COR-L47 (cell line): ENCODE measurements around the gene ENKUR.

Source experiments
- DNase-seq: peaks from one replicate; lab custom pipeline; 2025; lab: John Stamatoyannopoulos, UW

The ENKUR gene

GRCh38 chr10:24944512-24945255 is 71.3 kb downstream of the ENKUR start:
- DNase-seq, result no peak

- DNase-seq, result no peak
Observed at GRCh38 chr10:24938525-24938924, 77.4 kb downstream of the ENKUR start.

GRCh38 chr10:24938076-24938475 is 77.9 kb downstream of the ENKUR start:
- no peak for DNase-seq

DNA sequence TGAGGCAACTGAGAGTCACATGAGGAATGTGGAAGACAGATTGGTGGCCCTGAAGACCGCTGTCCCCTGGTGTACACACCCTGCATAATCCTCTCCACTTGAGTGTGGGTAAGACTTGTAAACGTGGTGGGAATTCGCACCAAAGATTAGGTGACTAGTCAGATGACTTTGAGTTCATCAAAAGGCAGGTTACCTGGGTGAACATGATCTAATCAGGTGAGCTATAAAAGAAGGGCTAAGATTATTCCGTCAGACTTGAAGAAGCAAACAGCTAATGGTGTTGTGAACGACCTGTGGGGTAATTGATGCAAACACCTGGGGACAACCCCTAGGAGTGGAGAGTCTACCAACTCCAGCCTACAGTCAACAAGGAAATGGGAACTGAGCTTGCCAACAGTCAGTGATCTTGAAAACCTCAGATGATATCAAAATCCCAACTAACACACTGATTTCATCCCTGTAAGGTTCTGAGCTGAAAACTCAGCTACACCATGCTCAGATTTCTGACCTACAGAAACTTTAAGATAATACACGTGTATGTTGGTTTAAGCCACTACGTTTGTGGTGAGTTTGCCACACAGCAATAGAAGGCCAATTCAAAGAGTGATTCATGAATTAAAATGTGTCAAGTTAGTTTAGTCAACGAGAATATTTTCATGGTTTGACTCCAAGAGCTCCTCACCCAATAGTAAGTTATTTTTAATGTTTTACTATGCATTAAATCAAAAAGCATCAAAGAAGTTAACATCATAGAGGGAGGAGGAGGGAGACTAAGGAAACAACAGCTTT is 80.3 kb downstream of the ENKUR start:
- no peak for DNase-seq
